CD4-positive, alpha-beta T cell treated with Interleukin-10 for 1 hour (primary cell): ENCODE results near the gene RAB17.
"Not testable (repeated sequence)": the region's sequence is repeated elsewhere in the genome, so short reads cannot be mapped to it uniquely, and the experiment has no call there.

ENCODE experiments used
- DNase-seq: peaks from one replicate; pipeline ENCODE4 v3.0.0-alpha.2; 2020

The RAB17 gene

DNA sequence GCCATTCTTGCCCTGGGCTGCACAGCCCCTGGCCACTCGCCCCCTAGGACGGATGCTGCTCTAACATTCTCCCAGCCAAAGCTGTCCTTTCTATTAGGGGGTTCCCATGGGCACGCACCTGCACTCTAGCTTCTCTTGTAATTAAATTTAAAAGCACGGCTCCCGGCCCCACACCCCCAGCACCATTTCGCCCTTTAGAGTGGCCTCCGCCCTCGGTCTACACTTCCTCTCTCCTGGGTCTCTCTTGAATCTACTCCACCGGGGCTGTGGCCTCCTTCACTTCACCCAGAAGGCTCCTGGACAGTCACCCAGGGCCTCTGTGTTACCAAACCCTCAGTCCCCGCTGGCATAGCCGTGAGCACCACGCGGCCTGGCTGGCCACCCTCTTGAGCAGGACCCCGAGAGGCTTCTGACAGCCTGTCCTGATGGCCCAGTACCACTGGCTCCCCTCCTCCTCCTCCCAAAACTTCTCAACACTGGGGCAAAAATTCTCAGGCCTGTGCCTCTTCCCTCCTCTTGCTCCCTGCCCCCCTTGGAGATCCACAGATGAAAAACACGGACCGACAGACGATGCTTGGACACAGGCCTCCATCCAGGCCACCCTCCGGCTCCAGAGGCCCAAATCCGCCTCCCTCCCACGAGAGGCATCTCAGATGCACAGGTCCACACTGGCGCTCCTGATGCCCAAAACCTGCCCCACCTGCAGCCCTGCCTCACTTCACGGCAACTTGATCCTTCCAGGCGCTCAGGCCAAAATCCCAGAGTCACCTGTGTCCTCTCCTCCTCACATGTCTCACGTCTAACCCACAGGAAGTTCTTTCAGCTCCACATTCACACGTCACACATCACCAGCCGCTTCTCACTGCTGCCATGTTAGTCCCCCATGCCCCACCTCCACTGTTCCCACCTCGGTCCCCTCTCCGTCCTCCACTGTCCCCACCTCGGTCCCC, 6.9 kb upstream of the RAB17 start:
- DNase-seq, result no peak

GRCh38 chr2:237596520-237597195, 6.1 kb upstream of the RAB17 start:
- no peak for DNase-seq

- DNase-seq, result not testable (repeated sequence)
Measured at GRCh38 chr2:237595829-237596519, 5.4 kb upstream of the RAB17 start.

DNA sequence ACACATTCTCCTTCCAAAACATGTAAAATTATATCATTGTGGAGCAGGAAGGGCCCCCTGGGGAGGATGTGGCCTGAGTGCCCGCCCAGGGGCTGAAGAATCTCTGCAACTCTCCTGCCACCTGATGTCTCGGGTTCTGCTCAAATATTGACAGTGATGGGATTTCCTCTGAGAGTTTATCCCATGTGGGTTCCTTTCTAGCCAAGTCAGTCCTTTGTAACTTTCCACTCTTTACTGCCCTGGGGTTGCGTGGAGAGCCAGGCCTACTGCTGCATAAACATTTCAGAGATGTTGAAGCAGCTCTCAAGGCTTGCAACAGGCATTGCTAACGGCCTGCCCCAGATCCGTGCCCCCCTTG, 4.0 kb upstream of the RAB17 start:
- no peak for DNase-seq

DNA sequence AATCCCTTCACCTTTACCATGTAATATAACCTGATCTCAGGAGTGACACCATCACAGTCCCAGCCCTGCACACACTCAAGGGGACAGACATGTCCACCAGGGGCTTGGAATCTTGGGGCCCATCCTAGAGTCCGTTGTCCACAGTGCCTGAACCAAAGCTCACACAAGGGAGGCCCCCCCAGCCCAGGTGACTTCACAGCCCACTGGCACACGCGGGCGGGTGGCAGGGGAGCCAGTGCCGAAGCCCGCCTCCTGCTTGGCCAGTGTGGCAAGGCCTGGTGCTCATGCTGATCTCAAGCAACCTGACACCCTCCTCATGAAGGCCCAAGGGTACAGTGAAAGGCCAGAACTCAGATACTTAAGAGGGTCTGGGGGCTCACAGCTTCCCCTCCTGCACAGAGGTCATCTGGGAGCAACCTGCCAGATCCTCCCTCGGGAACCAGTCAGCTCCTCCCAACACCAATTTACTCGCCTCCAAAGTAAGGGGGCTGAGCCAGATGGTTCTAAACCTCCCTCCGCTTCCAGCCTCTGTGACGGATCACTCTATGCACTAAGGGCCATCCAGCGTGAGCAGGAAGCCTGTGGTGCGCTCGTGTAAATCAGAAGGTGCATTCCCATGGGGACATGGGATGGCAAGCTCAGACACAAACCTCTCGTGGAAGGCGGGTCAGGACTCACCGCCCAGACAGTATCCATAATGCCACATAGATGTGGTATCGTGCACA, 3.2 kb upstream of the RAB17 start:
- DNase-seq, result no peak

- no peak for DNase-seq
Measured at GRCh38 chr2:237593036-237593435, 2.5 kb upstream of the RAB17 start.

DNA sequence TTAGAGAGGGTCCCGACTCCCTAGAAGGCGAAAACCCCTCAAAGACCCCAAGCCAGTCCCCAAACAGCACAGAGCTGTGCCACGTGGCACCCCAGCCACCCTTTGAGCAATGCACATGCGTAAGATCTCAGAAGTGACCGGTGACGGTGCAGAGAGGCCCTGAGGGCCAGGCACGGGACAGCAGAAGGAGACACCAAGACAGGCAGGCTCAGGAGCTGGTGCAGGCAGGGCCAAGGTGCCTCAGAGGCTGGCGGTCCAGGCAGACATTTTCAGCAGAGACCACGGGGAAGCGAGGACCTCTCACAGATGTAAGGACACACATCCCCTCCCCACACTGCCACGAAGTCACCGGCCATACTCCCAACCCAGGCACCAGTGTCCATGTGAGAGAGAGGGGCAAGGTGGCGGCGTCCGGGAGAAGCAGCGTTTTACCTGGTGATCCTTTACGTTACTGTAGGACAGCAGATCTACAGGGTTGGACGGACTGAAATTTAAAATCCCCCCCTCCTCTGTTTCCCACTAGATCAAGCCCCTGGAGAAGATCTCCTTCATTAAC, 2.0 kb upstream of the RAB17 start:
- no peak for DNase-seq

DNA sequence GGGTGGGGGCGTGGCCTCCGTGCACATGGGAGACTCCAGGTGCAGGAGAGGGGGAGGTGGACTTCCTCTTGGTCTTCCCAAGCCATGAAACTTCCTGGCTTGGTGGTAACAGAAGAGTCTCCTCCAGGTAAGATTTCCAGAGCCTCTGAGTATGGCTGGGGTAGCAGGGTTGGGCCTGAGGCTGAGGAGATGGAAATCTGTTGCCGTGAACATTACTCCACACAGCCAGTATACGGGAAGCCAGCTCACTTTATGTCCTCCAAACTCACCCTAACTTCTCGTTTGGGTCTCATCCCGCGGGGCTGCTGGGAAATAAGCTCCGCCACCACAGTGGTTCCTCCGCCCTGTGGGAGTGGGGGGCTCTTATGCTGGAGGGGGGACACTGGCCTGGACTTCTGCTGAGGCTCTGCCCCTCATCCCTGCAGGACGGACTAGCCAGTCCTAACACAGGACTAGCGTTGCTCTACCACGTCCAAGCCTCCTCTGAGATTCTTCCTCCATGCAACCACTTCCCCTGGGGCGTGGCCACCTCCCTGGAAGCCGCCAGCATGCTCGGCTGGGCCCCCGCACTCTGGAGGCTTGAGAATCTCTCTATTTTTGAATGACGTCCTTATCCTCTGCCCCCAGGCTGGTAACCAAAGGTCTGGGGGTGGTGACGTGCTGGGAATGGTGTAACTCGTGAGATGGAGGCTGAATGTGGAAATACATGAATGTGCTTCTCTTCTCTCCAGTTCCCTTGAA, 777 bp upstream of the RAB17 start:
- no peak for DNase-seq

GRCh38 chr2:237588044-237588696, 2.4 kb downstream of the RAB17 start:
- no peak for DNase-seq

DNA sequence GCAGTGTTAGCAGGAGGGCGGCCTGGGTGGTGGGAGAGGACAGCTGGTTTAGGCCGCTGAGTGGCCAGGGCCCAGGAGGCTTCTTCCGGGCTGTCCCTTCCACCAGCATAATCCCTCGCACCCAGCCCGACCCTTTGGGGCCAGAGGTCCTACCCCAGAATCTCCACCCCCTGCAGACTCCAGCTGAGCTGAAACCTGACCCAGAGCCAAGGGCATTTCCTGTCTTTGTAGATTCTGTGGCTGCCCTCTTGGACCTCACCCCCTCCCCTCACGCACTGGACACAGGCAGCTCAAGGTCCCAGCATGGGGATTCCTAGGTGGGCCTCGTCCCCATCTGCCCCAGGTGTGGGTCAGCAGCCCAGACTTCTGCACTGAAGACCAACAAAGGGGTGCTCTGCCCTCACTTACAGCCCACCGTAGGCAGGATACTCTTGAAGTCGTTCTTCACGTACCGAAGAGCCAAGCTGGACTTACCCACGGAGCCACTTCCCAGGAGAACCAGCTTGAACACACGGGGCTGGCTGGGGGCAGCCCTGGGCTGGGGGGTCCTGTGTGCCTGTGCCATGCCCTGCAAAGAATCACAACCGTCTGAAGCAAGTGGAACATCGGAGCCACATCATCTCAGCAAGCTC, 4.8 kb downstream of the RAB17 start:
- DNase-seq, result no peak

- no peak for DNase-seq
Measured at GRCh38 chr2:237583385-237584295, 6.9 kb downstream of the RAB17 start.

DNA sequence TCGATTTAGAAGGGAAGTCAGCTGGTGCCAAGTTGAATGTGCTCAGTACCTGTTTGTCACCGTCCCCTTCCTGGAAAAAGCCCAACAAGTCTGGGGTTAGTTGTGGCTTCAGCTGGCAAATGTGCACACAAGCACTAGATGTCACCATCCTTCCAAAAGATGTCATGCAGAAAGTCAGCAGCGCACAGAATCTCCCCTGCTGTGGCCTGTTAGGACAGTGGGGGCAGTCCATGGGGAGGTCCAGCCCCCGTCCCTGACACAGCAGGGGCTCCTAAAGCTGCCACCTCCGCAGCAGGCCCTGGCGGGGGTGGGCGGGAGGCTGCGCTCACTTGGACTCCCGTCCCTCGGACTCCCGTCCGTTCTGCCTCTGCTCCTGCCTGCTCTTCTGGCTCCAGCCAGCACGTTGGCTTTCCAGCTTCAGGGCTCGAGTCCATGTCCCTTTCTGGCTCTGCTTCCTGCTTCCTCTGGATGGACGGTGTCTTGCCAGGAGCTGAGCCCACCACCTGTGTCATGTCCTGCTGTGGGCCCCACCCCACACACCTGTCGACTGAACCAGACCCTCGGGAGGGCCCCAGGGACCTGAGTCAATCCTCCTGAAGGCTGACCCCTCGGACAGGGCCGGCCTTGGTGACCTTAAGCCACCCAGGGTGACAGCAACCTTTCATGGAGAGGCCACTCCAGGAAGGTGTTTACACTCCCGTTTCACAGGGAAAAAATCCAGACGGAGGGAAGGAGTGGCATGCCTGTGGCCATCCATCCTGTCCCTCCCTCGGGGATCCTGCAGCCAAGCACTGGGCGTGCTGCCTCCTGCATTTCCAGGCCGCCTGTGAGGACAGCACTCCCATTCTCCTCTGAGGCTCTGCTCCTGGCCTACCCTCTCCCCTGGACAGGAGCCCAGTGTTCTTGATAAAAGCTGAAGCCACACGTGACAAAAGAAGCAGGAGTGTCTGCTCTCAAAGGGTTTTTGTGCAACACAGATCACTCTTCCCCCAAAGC, 8.5 kb downstream of the RAB17 start:
- DNase-seq, result peak; percentile 51

DNA sequence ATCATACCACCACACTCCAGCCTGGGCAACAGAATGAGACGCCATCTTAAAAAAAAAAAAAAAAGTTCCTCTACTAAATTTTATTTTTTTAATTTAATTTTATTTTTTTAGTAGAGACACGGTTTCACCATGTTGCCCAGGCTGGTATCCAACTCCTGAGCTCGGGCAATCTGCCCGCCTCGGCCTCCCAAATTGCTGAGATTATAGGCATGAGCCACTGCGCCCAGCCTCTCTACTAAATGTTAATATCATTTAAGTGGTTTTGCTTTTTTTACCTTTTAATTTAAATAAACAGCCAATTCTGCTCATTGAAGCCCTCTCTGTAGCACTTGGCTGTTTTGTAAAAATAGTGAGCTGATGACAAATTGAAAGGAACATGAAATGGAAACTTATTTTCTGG, 9.2 kb downstream of the RAB17 start:
- no peak for DNase-seq

- DNase-seq, result no peak
Measured at GRCh38 chr2:237577956-237578870, 12.3 kb downstream of the RAB17 start.

- DNase-seq, result no peak
Measured at GRCh38 chr2:237577458-237577857, 13.1 kb downstream of the RAB17 start.

DNA sequence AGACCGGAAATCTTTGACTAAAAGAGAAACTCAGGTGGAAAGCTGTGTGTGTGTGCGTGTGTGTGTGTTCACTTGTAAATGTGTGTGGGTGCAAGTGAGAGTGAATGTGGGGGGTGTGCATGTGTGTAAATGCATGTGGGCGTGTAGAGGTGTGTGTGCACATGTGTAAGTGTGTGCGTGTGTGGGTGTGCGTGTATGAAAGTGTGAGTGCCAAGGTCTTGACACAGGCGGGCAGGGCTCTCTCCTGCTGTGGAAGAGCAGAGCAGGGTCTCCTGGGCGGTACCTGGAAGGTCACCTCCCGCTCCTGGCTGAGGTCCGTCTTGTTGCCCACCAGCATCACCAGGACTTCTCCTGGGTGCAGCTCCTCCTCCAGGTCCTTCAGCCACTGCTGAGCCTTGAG, 13.6 kb downstream of the RAB17 start:
- no peak for DNase-seq
